Upper lobe of left lung (tissue), 6 donors: ENCODE data around the gene SCUBE2. TPM values are rescaled to one million over a fixed set of nuclear protein-coding genes. Genes with fewer than 3 reads are reported as not detected.

Source experiments
- ATAC-seq, 2 donors: fragments of 200-7000 bp; cut with Tn5 transposase; one replicate each; pipeline ENCODE4 v1.9.1; 2022; ENCODE audit warnings: mild to moderate bottlenecking in 2 of 2, moderate library complexity in 2 of 2; ENCODE audit not compliant: low FRiP score in 2 of 2
- DNase-seq, 2 donors: peaks; one replicate each; pipeline ENCODE4 v3.0.0-alpha.2; 2019 to 2020
- H3K27ac ChIP-seq, 4 donors: fragments of 200-600 bp; sonication (generic); one replicate each; pipeline ENCODE4 v1.5.1; 2016 to 2019
- H3K27me3 ChIP-seq, 4 donors: fragments of 200-600 bp; sonication (generic); one replicate each; pipeline ENCODE4 v1.5.1; 2017 to 2019
- H3K36me3 ChIP-seq, 4 donors: fragments of 200-600 bp; sonication (generic); one replicate each; pipeline ENCODE4 v1.5.1; 2016 to 2019
- H3K4me1 ChIP-seq, 4 donors: fragments of 200-600 bp; sonication (generic); one replicate each; pipeline ENCODE4 v1.5.1; 2018 to 2019
- H3K4me3 ChIP-seq, 4 donors: fragments of 200-600 bp; sonication (generic); one replicate each; pipeline ENCODE4 v1.5.1; 2017 to 2019; ENCODE audit warnings: mild to moderate bottlenecking in 2 of 4, moderate library complexity in 1 of 4
- H3K9me3 ChIP-seq, 4 donors: fragments of 200-600 bp; sonication (generic); one replicate each; pipeline ENCODE4 v1.5.1; 2018 to 2019
- CTCF ChIP-seq, 6 experiments: fragments of 450-650 bp in 4 of 6; fragments of 200-600 bp in 2 of 6; sonication (generic) in 2 of 6; IDR thresholded peaks; one replicate each; pipeline ENCODE4 v1.5.1; 2016 to 2019; ENCODE audit warnings: antibody characterized with exemption in 6 of 6
- EP300 ChIP-seq, 4 donors: sonication (generic); formaldehyde crosslinking; IDR thresholded peaks; one replicate each; pipeline ENCODE4 v1.5.1; 2017; ENCODE audit warnings: antibody characterized with exemption in 4 of 4, control low read depth in 2 of 4
- POLR2A ChIP-seq, 4 donors: fragments of 450-650 bp; IDR thresholded peaks; one replicate each; pipeline ENCODE4 v1.5.1; 2016 to 2017; ENCODE audit warnings: antibody characterized with exemption in 4 of 4, mild to moderate bottlenecking in 2 of 4
- POLR2AphosphoS5 ChIP-seq, 2 donors: sonication (generic); formaldehyde crosslinking; IDR thresholded peaks; one replicate each; pipeline ENCODE4 v1.5.1; 2017; ENCODE audit warnings: antibody characterized with exemption in 2 of 2
- WGBS, 2 donors: methylation state at CpG; one replicate each; pipeline ENCODE4 v1.1.5; 2017 to 2018; 5-methylcytosine and 5-hydroxymethylcytosine counted together
- total RNA-seq, 6 donors: library from RNA; depleted of rRNA in 4 of 6; stranded (reverse); fragments of >200 nt in 4 of 6; gene quantifications; one replicate each; pipeline versions ENCODE4 v1.1.0 to v1.2.1, GENCODE V29; 2016 to 2021
- donor health status: DM: no; HTN: no; CAD: no; lungs with moderate emphysema.
- donor health status: DM: no; HTN: yes; CAD: no; lungs with severe emphysema.

SCUBE2 gene
- total RNA-seq, 6 donors from 2014 or later, result 2.2 to 8.4 (median 4.4) TPM

- 85 to 92% methylated on average over 6 of the region's 6 CpGs for whole genome bisulfite sequencing, 2 donors
- Histone ChIP-seq H3K9me3 (no peaks in the 10 kb centered on the region), H3K36me3 (no peaks in the 10 kb centered on the region), H3K27me3 (no peaks in the 10 kb centered on the region), H3K4me1 (no peaks in the 10 kb centered on the region), H3K4me3 (no peak overlapping the region), H3K27ac (no peak overlapping the region)
- TF ChIP-seq POLR2AphosphoS5 (IDR thresholded peaks at IDR 0.05), result no peak
- TF ChIP-seq EP300 (IDR thresholded peaks at IDR 0.05), result no peak
- no peak for TF ChIP-seq POLR2A (IDR thresholded peaks at IDR 0.05)
- no peak for TF ChIP-seq CTCF (IDR thresholded peaks at IDR 0.05)
- ATAC-seq (no peak), DNase-seq (no peak)
Observed at GRCh38 chr11:9073466-9074225, 17.8 kb downstream of the SCUBE2 start.

GRCh38 chr11:9072626-9073176 is 18.7 kb downstream of the SCUBE2 start:
- DNase-seq (no peak), ATAC-seq (no peak)
- TF ChIP-seq POLR2A (IDR thresholded peaks at IDR 0.05) (no peak), POLR2AphosphoS5 (IDR thresholded peaks at IDR 0.05) (no peak), EP300 (IDR thresholded peaks at IDR 0.05) (no peak)
- Histone ChIP-seq H3K27me3 (no peaks in the 10 kb centered on the region), H3K4me1 (no peaks in the 10 kb centered on the region), H3K36me3 (no peaks in the 10 kb centered on the region), H3K27ac (no peak overlapping the region), H3K9me3 (no peaks in the 10 kb centered on the region), H3K4me3 (no peak overlapping the region)
- 74 to 75% methylated on average over 7 of the region's 7 CpGs for WGBS, 2 donors

- no peaks in the 10 kb centered on the region for H3K9me3 ChIP-seq
- no peak overlapping the region for H3K4me3 ChIP-seq
- no peaks in the 10 kb centered on the region for H3K4me1 ChIP-seq
- TF ChIP-seq POLR2AphosphoS5 (IDR thresholded peaks at IDR 0.05) (no peak), EP300 (IDR thresholded peaks at IDR 0.05) (no peak), POLR2A (IDR thresholded peaks at IDR 0.05) (no peak), CTCF (IDR thresholded peaks at IDR 0.05) (no peak)
- WGBS, 2 donors, result 89 to 90% methylated on average over 3 of the region's 3 CpGs
- no peak overlapping the region for H3K27ac ChIP-seq
- no peaks in the 10 kb centered on the region for H3K36me3 ChIP-seq
- ATAC-seq (no peak), DNase-seq (no peak)
- no peaks in the 10 kb centered on the region for H3K27me3 ChIP-seq
Observed at GRCh38 chr11:9071692-9072091, 19.7 kb downstream of the SCUBE2 start.

GRCh38 chr11:9070749-9071491 is 20.5 kb downstream of the SCUBE2 start:
- Histone ChIP-seq H3K9me3 (no peaks in the 10 kb centered on the region), H3K4me1 (no peaks in the 10 kb centered on the region), H3K27me3 (no peaks in the 10 kb centered on the region), H3K36me3 (no peaks in the 10 kb centered on the region), H3K27ac (no peak overlapping the region), H3K4me3 (no peak overlapping the region)
- no peak for TF ChIP-seq EP300 (IDR thresholded peaks at IDR 0.05)
- no peak for TF ChIP-seq CTCF (IDR thresholded peaks at IDR 0.05)
- no peak for TF ChIP-seq POLR2A (IDR thresholded peaks at IDR 0.05)
- TF ChIP-seq POLR2AphosphoS5 (IDR thresholded peaks at IDR 0.05), result no peak
- ATAC-seq (no peak), DNase-seq (no peak)
- 83 to 88% methylated on average over 9 of the region's 9 CpGs for WGBS, 2 donors

GRCh38 chr11:9069862-9070470 is 21.4 kb downstream of the SCUBE2 start:
- no peak for TF ChIP-seq CTCF (IDR thresholded peaks at IDR 0.05)
- Histone ChIP-seq H3K9me3 (no peaks in the 10 kb centered on the region), H3K4me1 (no peaks in the 10 kb centered on the region), H3K27me3 (no peaks in the 10 kb centered on the region), H3K4me3 (no peak overlapping the region), H3K27ac (no peak overlapping the region), H3K36me3 (no peaks in the 10 kb centered on the region)
- DNase-seq (no peak), ATAC-seq (no peak)
- WGBS, 2 donors, result 85 to 90% methylated on average over 7 of the region's 7 CpGs
